PFSK-1 (cell line): Measurements from ENCODE around the gene VAV3.

Experiments
- POLR2AphosphoS5 ChIP-seq: IDR thresholded peaks from 2 replicates; pipeline ENCODE4 v1.6.1; 2012; ENCODE audit warnings: low read depth, mild to moderate bottlenecking, control low read depth, low read length, moderate library complexity
- SIN3A ChIP-seq: IDR thresholded peaks from 2 replicates; pipeline ENCODE4 v1.6.1; 2012; ENCODE audit warnings: mild to moderate bottlenecking, low read length, moderate library complexity, borderline replicate concordance; ENCODE audit not compliant: insufficient read depth
- TAF1 ChIP-seq: IDR thresholded peaks from 2 replicates; pipeline ENCODE4 v1.6.1; 2012; ENCODE audit warnings: low read length, control low read depth, borderline replicate concordance; ENCODE audit not compliant: insufficient read depth
- TF ChIP-seq, protein P1 (sequence below), 2 experiments: IDR thresholded peaks; 2 replicates each; pipeline versions ENCODE4 v1.6.1 to v1.8.0; 2011 to 2012; ENCODE audit warnings: low read depth in 2 of 2, low read length in 2 of 2, control low read depth in 1 of 2, inconsistent platforms in 1 of 2, mild to moderate bottlenecking in 1 of 2, moderate library complexity in 1 of 2; ENCODE audit not compliant: insufficient read depth in 1 of 2

DNA sequence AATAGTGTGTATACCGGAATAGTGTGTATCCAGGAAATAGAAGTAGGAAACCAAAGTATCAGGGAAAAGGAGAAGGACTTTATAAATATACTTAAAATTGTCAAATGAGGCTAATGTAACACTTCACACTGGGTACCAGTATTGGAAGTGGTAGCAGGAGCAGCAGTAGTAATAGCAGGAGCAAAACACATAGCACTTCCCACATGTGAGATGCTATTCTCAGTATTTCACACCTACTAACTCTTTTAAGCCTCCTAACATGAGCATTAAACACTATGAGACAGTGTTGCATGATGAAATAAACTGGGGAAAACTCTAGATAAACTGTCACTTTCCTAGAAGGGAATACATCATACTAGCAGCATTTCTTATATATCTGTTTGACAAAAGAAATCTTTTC lies 376.7 kb downstream of the VAV3 start:
- TF ChIP-seq POLR2AphosphoS5 (no peak), TAF1 (no peak), SIN3A (no peak)
- TF ChIP-seq, protein P1, sequence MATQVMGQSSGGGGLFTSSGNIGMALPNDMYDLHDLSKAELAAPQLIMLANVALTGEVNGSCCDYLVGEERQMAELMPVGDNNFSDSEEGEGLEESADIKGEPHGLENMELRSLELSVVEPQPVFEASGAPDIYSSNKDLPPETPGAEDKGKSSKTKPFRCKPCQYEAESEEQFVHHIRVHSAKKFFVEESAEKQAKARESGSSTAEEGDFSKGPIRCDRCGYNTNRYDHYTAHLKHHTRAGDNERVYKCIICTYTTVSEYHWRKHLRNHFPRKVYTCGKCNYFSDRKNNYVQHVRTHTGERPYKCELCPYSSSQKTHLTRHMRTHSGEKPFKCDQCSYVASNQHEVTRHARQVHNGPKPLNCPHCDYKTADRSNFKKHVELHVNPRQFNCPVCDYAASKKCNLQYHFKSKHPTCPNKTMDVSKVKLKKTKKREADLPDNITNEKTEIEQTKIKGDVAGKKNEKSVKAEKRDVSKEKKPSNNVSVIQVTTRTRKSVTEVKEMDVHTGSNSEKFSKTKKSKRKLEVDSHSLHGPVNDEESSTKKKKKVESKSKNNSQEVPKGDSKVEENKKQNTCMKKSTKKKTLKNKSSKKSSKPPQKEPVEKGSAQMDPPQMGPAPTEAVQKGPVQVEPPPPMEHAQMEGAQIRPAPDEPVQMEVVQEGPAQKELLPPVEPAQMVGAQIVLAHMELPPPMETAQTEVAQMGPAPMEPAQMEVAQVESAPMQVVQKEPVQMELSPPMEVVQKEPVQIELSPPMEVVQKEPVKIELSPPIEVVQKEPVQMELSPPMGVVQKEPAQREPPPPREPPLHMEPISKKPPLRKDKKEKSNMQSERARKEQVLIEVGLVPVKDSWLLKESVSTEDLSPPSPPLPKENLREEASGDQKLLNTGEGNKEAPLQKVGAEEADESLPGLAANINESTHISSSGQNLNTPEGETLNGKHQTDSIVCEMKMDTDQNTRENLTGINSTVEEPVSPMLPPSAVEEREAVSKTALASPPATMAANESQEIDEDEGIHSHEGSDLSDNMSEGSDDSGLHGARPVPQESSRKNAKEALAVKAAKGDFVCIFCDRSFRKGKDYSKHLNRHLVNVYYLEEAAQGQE (IDR thresholded peaks at IDR 0.05; ENCODE audit: insufficient read depth in 1 of 2, low read depth in 2 of 2, low read length in 2 of 2) = no peak
